ENCODE results near the gene WDR74. TPM values are rescaled to one million over a fixed set of nuclear protein-coding genes. Genes with fewer than 3 reads are reported as not detected.
A peak's percentile ranks its signal among the peaks of the same experiment; 100 is the strongest.

WDR74 gene
- total and polyA plus RNA-seq, 2 donors (not counting 1 experiment from before 2014, with no cell fraction given), result 14.8 to 86.9 TPM

DNA sequence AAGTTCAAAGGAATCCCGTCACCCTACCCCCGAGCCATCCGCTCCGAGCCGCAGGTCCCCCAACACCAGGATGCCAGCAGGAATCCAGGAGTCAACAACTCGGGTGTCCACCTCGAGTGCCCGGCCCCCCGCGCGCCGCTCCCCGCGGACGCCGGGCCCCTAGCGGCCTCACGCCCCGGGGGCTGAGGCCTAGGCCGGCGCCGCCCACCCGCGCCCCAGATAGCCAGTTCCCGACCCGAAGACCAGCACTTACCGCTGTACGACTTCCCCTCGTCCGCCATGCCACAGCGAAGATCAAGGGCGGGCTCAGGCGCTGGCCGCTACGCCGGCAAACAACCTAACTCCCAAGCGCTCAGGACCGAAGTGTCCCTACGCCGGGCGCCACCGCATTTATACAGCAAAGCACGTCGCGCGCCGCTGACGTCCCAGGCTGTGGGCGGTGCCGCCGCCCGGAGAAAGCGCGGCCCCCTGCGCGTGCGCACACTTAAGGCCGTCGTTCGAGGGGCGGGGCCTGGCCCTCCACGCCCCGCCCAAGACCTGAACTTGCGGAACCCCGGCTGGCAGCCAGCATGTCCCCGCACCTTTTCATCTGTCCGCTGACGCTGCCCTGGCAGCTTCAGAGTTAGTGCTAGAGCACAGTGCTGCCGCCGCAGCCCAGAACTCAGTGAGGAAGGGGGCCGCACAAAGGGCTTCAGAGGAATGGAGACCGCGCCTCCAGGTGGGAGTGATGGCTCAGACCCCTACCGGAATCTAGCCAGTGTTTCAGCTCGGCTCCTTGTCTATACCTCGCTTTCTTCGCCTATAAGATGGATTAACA, 34.1 kb downstream of the WDR74 start, which contains the start of gene NXF1:
Gene NXF1 (minus strand): TSS at position 365 of the 817 bp plus-strand sequence. CDS start 84 bp downstream, at position 281.
- peak within 1 kb of the TSS; percentile 97 for H3K4me2 ChIP-seq (ENCODE audit: extremely low read depth, insufficient read depth, low read length)
- no peaks in the 10 kb centered on the region for H3K27me3 ChIP-seq (ENCODE audit: control insufficient read depth, insufficient read depth, low read length)
- H3K27ac ChIP-seq (ENCODE audit: insufficient read depth, low read length), result peak within 1 kb of the TSS; percentile 75
- H2AFZ ChIP-seq (ENCODE audit: low read length), result peak within 1 kb of the TSS; percentile 75
- no peaks in the 10 kb centered on the region for H4K20me1 ChIP-seq (ENCODE audit: control insufficient read depth, extremely low read depth, insufficient read depth, low read length)
- H3K4me1 ChIP-seq (ENCODE audit: control insufficient read depth, extremely low read depth, insufficient read depth, low read length), result peaks cover 18% of the 10 kb centered on the region
- peaks cover 13% of the 10 kb centered on the region for H3K36me3 ChIP-seq (ENCODE audit: control insufficient read depth, insufficient read depth, low read length)
- TF ChIP-seq EZH2 (IDR thresholded peaks at IDR 0.05; ENCODE audit: low read length, missing control alignments), result no peak
- TF ChIP-seq, protein P1, sequence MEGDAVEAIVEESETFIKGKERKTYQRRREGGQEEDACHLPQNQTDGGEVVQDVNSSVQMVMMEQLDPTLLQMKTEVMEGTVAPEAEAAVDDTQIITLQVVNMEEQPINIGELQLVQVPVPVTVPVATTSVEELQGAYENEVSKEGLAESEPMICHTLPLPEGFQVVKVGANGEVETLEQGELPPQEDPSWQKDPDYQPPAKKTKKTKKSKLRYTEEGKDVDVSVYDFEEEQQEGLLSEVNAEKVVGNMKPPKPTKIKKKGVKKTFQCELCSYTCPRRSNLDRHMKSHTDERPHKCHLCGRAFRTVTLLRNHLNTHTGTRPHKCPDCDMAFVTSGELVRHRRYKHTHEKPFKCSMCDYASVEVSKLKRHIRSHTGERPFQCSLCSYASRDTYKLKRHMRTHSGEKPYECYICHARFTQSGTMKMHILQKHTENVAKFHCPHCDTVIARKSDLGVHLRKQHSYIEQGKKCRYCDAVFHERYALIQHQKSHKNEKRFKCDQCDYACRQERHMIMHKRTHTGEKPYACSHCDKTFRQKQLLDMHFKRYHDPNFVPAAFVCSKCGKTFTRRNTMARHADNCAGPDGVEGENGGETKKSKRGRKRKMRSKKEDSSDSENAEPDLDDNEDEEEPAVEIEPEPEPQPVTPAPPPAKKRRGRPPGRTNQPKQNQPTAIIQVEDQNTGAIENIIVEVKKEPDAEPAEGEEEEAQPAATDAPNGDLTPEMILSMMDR (conservative IDR thresholded peaks at IDR 0.05 in 1 of 2, IDR thresholded peaks at IDR 0.05 in 1 of 2; ENCODE audit: low read depth in 1 of 2, low read length in 2 of 2), result peak in 1 of 2 donors; percentile 8
- H3K9ac ChIP-seq (ENCODE audit: insufficient read depth, low read length), result peak within 1 kb of the TSS; percentile 91
- peaks cover 24% of the 10 kb centered on the region for H3K79me2 ChIP-seq (ENCODE audit: control insufficient read depth, insufficient read depth, low read length)
- peak; percentile 88 to 95 for DNase-seq (ENCODE audit: low read depth in 2 of 2)
- H3K9me3 ChIP-seq (ENCODE audit: control insufficient read depth, insufficient read depth, low read depth, low read length), result no peaks in the 10 kb centered on the region
- H3K4me3 ChIP-seq (replicated peaks in 1 of 4; ENCODE audit: control extremely low read depth in 1 of 4, insufficient read depth in 1 of 4, low read depth in 3 of 4, low read length in 4 of 4), result peak within 1 kb of the TSS; percentile 82 to 93 (median 87)

DNA sequence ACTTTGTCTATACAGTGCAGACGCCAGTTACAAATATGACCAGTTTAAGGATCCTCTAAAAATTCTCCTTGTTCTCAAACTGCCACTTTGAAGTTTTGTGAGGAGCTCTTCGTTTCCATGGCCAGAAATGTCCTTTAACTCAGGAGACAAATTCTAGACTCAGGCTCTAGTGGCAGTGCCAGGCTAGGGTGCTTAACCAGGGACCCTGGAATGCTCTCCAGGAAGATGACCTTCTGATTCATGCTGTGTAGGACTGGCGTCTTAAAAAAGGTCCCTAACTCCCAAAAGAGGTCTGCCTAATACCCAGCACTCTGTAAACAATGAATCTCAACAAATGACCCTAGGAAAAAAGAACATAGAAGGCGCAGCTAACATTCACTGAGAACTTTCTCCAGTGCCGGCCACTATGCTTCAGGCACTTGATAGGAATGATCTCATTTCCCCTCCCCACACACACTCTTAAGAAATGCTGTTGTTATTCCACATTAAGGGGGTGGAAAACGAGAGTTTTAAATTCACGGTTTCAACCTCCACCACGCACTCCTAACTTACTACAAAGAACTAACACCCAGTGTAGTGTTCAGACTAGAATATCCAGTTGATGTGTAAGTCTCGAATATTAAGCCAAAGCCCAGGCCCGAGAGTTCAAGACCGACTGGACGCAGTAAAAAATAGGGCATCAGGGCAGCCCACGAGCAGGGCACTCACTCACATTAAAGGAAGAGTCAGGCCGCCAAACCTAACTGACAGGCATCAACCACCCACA, 34.9 kb downstream of the WDR74 start:
- Histone ChIP-seq H4K20me1 (ENCODE audit: control insufficient read depth, extremely low read depth, insufficient read depth, low read length) (no peaks in the 10 kb centered on the region), H3K4me1 (ENCODE audit: control insufficient read depth, extremely low read depth, insufficient read depth, low read length) (peaks cover 18% of the 10 kb centered on the region), H3K27ac (ENCODE audit: insufficient read depth, low read length) (peak overlapping the region; percentile 75), H3K36me3 (ENCODE audit: control insufficient read depth, insufficient read depth, low read length) (peaks cover 19% of the 10 kb centered on the region), H2AFZ (ENCODE audit: low read length) (no peak overlapping the region), H3K9me3 (ENCODE audit: control insufficient read depth, insufficient read depth, low read depth, low read length) (no peaks in the 10 kb centered on the region), H3K9ac (ENCODE audit: insufficient read depth, low read length) (peak overlapping the region; percentile 91), H3K4me3 (replicated peaks in 1 of 4; ENCODE audit: control extremely low read depth in 1 of 4, insufficient read depth in 1 of 4, low read depth in 3 of 4, low read length in 4 of 4) (peak overlapping the region; percentile 80 to 93 (median 86)), H3K27me3 (ENCODE audit: control insufficient read depth, insufficient read depth, low read length) (no peaks in the 10 kb centered on the region), H3K79me2 (ENCODE audit: control insufficient read depth, insufficient read depth, low read length) (peaks cover 24% of the 10 kb centered on the region), H3K4me2 (ENCODE audit: extremely low read depth, insufficient read depth, low read length) (peak overlapping the region; percentile 97)
- peak; percentile 54 to 56 for DNase-seq (ENCODE audit: low read depth in 2 of 2)
- TF ChIP-seq, protein P1 (conservative IDR thresholded peaks at IDR 0.05 in 1 of 2, IDR thresholded peaks at IDR 0.05 in 1 of 2; ENCODE audit: low read depth in 1 of 2, low read length in 2 of 2), result no peak
- TF ChIP-seq EZH2 (IDR thresholded peaks at IDR 0.05; ENCODE audit: low read length, missing control alignments), result no peak

DNA sequence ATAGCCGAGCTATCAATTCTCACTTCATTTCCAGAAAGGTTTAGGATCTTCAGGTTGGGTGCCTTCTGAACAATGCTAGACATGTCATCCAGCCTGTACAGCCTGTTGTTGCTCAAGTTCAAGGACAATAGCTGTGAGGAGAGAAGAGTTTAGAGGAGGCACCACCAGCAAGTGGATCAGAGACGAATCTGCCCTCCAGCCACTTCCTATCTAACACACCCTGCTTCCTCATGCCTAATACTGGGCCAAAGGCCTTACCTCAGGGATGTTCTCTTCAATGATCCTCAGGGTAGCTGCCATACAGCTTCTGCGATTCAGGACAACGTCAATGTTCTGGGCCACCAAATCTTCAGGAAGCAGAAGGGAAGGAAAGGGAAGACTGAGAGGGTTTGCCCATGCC, 38.3 kb downstream of the WDR74 start:
- TF ChIP-seq, protein P1 (conservative IDR thresholded peaks at IDR 0.05 in 1 of 2, IDR thresholded peaks at IDR 0.05 in 1 of 2; ENCODE audit: low read depth in 1 of 2, low read length in 2 of 2), result no peak
- no peak for TF ChIP-seq EZH2 (IDR thresholded peaks at IDR 0.05; ENCODE audit: low read length, missing control alignments)
- H3K4me1 ChIP-seq (ENCODE audit: control insufficient read depth, extremely low read depth, insufficient read depth, low read length), result peaks cover 4% of the 10 kb centered on the region
- H3K9ac ChIP-seq (ENCODE audit: insufficient read depth, low read length), result no peak overlapping the region

More for the DNA sequence above, 38.3 kb downstream of the WDR74 start:
- H3K4me3 ChIP-seq (replicated peaks in 1 of 4; ENCODE audit: control extremely low read depth in 1 of 4, insufficient read depth in 1 of 4, low read depth in 3 of 4, low read length in 4 of 4), result no peak overlapping the region
- H3K9me3 ChIP-seq (ENCODE audit: control insufficient read depth, insufficient read depth, low read depth, low read length), result no peaks in the 10 kb centered on the region
- no peaks in the 10 kb centered on the region for H4K20me1 ChIP-seq (ENCODE audit: control insufficient read depth, extremely low read depth, insufficient read depth, low read length)
- peaks cover 24% of the 10 kb centered on the region for H3K79me2 ChIP-seq (ENCODE audit: control insufficient read depth, insufficient read depth, low read length)
- H2AFZ ChIP-seq (ENCODE audit: low read length), result no peak overlapping the region
- H3K36me3 ChIP-seq (ENCODE audit: control insufficient read depth, insufficient read depth, low read length), result peaks cover 29% of the 10 kb centered on the region
- no peak for DNase-seq (ENCODE audit: low read depth in 2 of 2)
- H3K27ac ChIP-seq (ENCODE audit: insufficient read depth, low read length), result no peak overlapping the region
- H3K4me2 ChIP-seq (ENCODE audit: extremely low read depth, insufficient read depth, low read length), result no peak overlapping the region
- H3K27me3 ChIP-seq (ENCODE audit: control insufficient read depth, insufficient read depth, low read length), result no peaks in the 10 kb centered on the region

All from fibroblast of lung (primary cell).